Activated CD8-positive, alpha-beta memory T cell treated with anti-CD3 and anti-CD28 coated beads, Interleukin-2, amount 50 U/mL, for 1 hour (primary cell): ENCODE results near the gene GNPTAB.

Experiments used
- DNase-seq: peaks from one replicate; pipeline ENCODE4 v3.0.0-alpha.2; 2020; ENCODE audit errors: extremely low read depth

GNPTAB gene

GRCh38 chr12:101804409-101804808, 26.4 kb downstream of the GNPTAB start:
- DNase-seq = no peak

GRCh38 chr12:101803978-101804377, 26.8 kb downstream of the GNPTAB start:
- no peak for DNase-seq

- no peak for DNase-seq
Observed at GRCh38 chr12:101802486-101802885, 28.3 kb downstream of the GNPTAB start.

DNA sequence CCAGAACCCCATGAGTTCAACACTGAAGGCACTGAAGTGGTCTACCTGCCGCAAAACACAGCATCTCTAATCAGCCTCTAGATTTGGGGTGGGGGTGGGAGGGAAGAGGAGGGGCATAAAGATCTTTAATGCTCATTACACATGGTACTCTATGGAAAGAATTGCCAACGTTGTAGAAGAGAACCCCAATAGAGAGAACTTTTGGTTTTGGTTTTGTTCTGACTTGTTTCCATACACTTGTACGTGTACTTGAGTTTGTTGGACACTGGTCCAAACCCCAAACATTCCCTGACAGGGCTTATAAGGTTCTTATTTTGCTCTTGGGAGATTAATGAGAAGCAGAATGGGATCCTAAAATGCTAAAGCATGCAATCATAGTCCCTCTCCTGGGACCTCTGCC, 31.0 kb downstream of the GNPTAB start:
- no peak for DNase-seq

GRCh38 chr12:101795786-101796185, 35.0 kb downstream of the GNPTAB start:
- no peak for DNase-seq

DNA sequence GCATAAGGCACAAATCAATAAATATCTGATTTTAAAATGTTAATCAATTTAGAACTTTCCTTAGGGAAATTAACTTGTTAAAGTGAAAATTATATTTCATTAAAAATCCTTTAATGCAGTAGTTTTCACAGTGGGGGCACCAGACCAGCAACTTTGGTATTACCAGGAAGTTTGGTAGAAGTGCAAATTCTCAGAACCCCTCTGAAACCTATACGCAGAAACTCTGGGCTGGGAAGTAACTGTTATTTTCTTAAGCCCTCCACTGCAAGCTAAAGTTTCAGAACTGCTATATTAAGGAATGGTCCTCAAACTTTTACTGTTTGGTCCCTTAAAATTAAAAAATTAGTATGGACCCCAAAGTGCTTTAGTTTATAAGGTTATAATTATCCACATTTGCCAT, 35.7 kb downstream of the GNPTAB start:
- DNase-seq = no peak

DNA sequence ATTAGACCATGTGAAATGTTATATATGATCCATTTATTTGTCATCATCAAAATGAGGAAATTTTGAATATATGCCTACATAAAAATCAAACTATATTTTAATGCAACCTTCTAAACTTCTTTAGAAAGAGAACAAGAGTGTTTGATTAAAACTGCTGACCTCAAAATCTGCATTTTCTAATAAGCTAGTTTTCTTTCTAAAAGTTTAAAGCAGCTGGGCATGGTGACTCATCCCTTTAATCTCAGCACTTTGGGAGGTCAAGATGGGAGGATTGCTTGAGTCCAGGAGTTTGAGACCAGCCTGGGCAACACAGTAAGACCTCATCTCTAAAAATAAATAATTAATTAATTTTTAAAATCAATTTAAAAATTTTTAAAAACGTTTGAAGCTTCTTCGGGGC, 36.2 kb downstream of the GNPTAB start:
- DNase-seq = no peak

GRCh38 chr12:101793401-101793800, 37.4 kb downstream of the GNPTAB start:
- DNase-seq = no peak

DNA sequence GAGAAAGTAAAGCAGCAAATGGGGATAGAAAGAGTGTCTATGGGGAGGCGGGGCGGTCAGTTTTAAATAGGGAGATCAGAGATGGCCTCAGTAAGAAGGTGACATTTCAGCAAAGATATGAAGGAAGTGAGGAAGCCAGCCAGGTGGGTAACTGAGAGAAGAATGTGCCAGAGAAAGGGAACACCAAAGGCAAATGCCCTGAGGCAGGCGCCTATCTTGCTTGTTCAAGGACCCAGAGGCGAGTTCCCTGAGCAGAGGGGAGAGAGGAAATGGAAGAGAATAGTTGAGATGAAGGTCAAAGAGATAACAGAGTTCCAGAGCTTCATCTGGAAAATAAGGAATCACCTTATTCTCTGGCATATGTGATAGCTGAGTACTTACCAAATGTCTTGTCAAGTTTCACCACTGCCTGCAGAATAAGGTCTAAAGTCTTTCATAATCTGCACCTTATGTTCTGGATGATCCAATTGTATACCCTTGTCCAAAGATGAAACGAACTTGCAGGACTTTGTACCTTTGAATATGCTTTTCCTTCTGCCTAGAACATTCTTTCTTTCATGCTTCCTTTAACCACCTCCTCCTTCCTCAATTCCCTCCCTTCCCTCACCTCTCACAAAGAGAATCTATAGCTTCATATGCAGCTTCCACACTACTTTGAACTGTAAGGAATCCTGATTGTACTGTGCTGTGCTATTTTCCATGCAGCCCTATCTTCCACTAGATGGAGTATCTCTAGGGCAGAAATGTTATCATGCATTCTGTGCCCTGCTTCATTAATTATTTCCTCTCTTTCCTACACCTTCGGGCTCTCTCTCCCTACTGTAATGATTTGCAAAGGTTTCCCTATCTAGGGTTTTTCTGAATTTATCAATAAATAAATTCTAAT, 38.5 kb downstream of the GNPTAB start:
- no peak for DNase-seq

DNA sequence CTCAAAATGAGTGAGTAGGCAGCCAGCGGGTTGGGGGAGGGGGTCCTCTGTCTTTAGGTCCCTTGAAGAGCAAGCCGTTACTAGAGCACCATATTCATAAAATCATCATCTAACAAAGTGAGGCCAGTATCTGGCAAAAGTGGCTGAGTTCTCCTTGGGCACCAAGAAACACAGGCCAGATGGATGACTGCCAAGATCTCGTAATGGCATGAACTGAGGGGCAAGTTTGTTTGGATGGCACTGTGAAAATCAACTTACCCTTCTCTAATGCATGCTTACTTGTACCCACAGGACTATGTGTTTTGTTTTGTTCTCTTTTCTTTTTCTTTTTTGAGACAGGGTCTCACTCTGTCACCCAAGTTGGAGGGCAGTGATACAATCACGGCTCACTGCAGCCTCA, 41.6 kb downstream of the GNPTAB start:
- DNase-seq = no peak

- DNase-seq = no peak
Observed at GRCh38 chr12:101785671-101786070, 45.1 kb downstream of the GNPTAB start.

DNA sequence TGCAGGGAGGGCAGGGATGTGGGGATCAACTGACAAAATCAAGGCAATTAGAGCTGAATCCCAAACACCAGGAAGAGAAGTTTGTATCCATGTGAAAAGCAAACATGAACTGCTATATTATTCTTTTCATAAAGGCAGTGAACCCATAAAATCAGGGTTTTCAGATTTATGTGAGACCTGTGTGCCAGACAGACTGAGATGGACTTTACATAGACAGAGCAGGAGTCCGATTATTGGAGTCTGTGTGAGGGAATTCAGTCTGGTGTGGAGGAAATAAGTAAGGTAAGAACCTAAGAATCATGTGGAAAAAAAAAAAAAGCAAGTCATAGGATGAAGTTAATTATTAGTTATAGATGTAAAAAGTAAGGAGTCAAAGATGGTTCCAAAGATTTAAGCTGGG, 46.4 kb downstream of the GNPTAB start:
- no peak for DNase-seq

- no peak for DNase-seq
Observed at GRCh38 chr12:101783838-101784237, 46.9 kb downstream of the GNPTAB start.

DNA sequence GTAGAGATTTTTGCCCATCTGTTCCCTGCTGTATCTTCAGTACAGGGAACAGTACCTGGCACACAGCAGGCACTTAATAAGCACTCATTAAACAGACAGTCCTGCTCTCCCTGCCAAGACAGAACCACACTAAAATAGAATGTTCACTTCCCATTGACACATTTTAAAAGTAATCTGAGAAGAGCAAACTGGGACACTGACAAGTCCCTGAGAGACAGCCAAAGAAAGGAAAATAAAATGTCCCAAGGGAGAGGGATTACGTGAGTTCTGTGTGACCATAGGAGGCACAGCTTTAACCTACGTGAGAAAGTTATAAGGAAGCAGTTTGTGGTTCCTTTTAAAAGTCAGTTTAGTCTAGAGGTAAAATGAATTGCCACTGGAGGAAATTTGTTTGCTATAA, 47.6 kb downstream of the GNPTAB start:
- no peak for DNase-seq

GRCh38 chr12:101782273-101782731, 48.5 kb downstream of the GNPTAB start:
- DNase-seq = no peak

GRCh38 chr12:101781834-101782233, 48.9 kb downstream of the GNPTAB start:
- no peak for DNase-seq

DNA sequence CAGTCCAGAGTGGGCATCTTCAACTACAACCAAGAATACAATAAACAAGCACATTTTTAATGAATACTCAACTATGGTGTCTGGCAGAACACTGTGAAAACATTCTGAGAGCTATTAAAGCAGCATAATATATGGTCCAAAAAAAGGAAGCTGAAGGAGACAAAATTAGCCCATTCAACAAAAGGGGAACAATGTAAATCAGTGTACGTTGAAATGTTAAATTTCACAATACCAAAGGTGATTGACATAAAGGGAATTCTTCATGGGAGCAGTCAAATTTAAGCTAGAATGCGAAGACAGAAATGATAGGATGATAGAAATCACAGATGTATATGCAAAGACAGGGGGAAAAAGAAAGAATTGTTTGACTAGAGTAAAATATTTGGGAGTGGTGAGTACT, 50.2 kb downstream of the GNPTAB start:
- no peak for DNase-seq

DNA sequence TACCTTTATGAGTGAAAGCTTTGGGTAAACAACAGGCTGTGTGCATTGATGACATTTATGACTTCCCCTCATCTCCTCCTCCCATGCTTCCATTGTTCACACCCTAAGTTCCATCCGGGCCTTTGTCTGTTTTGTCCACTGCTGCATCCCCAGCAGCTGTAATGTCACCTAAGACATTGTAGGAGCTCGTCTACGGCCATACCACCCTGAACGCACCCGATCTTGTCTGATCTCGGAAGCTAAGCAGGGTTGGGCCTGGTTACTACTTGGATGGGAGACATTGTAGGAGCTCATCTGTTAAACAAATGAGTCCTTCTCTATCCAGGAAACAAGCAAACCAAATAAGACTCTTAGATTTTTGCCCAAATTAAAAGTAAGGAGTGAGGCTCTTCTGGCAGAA, 51.1 kb downstream of the GNPTAB start:
- no peak for DNase-seq

- DNase-seq = no peak
Observed at GRCh38 chr12:101779200-101779599, 51.6 kb downstream of the GNPTAB start.

GRCh38 chr12:101777978-101778377, 52.8 kb downstream of the GNPTAB start:
- DNase-seq = no peak

- DNase-seq = no peak
Observed at GRCh38 chr12:101777485-101777884, 53.3 kb downstream of the GNPTAB start.

DNA sequence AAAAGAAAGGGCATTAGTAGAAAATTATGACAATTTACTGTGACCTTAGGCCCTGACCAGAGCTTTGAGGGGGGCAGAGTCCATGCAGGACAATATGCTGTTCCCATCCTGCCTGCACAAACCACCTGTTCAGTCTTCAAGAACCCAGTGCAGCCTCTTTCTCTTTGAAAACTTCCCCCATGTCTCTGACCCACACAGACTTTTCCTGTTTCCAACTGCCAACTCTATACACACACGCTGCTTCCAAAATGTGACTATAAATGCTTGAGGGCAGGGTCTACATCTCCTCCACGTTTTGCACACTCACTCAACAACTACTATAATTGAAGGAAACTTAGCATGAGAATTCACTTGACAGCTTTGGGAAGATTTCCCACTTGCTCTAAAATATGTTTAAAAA, 54.9 kb downstream of the GNPTAB start:
- DNase-seq = no peak

GRCh38 chr12:101773650-101774162, 57.1 kb downstream of the GNPTAB start:
- peak; percentile 31 for DNase-seq
